Activated T-cell treated with anti-CD3 and anti-CD28 coated beads for 48 hours (primary cell): ENCODE data around the gene TFR2.

Experiments
- DNase-seq: peaks from one replicate; pipeline ENCODE4 v3.0.0-alpha.2; 2020; ENCODE audit warnings: low read depth

The TFR2 gene

DNA sequence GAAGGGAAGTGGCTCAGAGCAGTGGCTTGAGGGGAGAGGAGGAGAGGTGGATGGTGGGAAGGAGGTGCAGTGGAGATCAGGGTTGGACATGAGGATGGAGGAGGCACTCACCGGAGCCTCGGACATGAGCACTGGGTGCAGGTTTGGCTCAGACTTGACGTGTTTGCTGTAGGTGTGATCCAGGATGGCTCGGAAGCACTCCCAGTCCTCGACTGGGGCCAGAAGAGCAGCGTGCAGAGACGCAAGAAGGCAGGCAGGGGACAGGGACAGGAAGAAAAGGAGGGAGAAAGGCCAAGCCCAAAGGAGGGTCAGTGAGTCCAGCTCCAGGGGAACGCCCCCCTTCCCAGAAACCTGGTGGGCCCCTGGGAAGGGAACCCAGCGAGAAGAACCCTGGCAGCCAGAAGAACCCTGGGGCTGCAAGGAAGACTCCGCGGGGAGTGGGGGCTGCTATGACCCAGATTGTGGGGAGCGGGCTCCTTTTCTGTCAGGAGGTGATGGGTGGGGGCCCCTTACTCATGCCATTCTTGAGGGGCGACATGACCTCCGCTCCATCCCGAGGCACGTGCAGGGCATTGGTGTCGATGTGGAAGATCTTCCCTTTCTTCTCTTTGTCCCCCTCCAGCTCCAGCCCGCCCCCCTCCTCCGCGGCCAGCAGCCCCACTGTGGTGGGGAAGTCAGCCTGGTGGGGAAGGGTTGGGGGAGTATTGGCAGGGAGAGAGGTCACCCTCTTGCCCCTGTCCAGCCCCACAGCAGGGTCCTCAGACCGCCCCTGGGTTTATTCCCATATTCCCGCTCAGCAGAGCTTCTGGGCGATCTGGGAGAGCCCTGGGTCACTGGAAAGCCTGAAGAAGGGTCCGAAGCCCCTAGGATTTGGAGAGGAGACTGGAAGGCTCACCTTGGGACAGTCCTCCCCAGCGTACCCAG lies 13.8 kb upstream of the TFR2 start:
- DNase-seq, result no peak

DNA sequence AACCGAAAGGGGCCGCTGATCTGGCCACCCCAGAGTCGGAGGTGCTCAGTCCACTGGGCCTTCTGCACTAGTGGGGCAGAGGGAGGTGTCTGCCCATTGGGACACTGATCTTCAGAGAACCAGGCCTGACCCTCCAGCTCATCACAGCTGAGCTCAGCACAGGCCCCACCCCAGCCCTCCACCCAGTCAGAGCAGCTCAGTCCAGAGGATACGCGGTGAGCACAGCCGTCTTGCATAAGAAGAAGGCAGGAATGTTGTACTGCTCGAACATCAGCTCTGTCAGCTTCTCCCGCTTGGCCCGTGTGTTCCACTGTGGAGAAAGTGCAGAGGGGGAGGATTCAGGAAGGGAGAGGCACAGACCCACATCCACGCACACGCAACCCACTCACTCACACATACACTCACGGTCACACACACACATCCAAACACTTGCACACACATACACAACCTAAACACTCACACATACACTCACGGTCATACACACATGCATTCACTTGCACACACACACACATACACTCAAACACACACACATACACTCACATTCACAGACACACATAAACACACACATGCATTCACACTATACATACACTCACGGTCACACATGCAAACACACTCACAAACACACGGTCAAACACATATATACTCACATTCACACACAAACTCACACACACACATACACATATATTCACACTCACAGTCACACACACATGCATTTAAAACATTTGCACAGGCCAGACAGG lies 8.6 kb upstream of the TFR2 start:
- DNase-seq, result no peak

DNA sequence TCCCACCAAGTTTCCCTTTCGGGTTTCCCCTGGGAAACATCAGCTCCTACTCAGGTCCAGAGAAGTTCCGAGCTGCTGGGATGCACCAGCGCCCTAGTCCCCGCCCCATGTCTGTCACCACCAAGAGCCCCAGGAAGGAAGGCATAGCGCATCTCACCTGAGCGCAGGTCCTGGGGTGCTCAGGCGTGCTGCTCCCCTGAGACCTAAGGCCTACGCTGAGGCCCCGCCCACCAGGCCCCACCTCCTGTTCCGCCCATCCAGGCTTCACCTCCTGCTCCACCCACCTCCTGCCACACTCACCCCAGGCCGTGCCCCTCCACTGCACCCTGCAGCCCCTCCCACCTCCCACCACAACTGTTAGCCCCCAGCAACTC lies 1.2 kb upstream of the TFR2 start:
- DNase-seq, result peak; percentile 24

DNA sequence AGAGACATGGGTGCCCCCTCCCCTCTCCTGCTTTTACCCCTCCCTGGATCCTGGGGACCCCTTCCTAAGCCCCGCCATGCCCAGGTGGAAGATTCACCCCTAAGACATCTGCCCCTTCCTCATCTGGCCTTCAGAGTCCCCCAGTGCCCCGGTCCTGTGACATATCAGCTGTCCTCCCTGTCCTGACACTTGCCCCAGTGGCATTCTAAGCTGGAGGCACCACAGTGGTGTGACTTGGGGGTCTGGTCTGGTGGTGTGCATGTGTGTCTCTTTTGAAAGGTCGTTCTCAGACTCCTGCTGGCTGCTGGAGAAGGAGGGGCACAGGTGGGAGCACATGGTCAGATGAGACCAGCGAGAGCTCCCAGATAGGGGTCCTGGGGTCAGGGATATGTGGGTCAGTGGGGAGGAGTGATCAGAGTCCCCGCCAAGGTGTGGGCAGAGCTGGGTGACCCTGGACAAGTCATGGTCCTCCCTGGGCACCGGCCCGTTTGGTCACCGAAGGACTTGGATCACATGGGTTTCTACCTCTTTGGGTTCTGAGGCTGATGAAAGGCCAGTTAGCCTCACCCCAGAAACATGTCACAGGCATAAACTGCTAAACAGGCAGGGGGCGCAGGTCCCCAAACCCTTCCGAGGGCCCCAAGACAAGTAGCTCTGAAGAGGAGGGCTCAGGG lies 645 bp upstream of the TFR2 start:
- DNase-seq, result no peak

DNA sequence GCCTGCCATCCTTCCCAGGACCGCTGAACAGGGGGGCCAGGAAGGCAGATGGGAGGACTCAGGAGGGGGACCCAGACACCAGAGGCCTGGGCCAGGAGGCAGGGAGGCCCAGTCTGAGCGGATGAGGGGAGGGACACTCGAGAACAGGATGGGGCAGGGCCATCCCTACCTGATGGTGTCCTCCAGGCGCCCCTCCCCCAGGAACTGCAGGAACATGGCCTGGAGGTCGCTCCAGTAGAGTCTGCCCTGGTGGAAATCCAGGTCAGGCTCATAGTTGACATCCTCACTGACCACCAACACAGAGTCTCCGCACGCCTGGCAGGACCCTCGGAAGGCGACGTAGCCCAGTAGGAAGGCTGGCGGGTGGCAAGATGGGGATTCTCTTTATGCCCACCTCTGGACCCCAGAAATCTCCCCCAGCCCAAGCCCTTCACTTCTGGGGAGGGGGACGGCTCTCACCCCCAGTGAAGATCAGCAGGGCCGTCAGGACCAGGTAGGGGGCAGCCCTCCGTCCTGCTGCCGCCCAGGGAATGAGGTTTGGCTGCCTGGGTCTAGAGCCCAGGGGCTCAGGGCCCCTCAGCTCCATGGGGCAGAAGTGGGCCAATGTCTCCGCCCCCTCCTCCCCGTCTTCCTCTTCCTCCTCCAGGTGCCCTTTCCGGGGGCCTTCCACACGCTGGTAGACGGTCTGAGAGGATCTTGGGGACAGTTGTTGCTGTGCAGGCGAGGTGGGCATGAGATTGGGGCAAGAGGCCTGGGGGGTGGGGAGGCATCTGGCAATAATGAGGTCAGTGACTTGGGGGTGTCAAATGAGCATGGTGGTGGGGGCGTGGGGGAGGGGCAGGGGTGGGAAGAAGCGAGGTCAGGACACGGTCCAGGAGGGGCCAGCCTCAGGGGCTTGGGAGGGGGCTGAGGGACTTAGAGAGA lies 573 bp downstream of the TFR2 start:
- DNase-seq, result no peak

DNA sequence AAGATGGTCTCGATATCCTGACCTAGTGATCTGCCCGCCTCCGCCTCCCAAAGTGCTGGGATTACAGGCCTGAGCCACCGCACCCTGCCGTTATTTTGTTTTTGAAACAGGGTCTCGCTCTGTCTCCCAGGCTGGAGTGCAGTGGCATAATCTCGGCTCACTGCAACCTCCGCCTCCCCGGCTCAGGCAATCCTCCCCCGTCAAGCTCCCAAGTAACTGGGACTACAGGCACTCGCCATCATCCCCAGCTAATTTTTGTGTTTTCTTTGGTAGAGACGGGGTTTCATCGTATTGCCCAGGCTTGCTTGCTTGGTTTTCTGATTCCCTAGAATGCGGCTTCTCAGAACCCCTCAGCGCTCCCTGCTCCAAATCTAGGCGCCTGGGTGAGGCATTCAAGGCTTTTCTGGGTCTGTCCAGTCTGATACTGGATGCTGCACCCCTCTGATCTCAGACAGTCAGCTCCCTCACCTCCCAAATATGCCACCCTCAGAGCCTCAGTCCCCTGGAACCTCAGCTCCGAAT lies 1.3 kb downstream of the TFR2 start:
- no peak for DNase-seq

DNA sequence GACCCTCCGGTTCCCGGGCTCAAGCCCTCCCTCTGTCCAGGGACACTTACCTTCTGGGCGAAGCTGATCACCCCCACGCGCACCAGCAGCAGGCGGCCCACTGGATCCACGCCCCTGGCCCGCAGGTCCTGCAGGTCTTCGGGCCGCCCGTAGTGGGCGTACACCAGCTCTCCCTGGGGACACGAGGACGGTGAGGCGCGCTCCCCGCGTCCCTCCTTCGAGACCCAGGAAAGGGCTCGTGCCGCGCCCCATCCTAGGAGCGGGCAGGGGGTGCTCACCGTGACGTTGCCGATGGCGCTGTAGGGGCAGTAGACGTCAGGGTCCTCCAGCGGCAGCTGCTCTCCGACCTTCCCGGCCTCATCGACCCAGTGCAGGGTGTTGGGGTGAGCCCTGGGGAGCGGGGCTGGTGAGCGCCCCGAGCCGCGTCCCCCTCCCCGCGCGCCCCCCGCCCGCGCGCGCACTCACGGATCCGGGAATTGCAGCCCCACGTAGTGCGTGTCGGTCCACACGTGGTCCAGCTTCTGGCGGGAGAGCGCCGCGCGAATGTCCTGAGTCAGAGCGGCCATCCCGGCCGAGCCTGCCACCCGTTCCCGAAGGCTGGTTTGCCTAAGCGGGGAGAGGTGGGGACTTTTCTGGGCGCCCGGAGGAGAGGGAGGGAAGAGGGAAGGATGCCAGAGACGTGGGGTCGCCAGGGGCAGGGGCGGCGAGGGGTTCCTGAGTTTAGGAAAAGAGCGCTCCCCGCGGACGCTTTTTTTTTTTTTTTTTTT lies 8.2 kb downstream of the TFR2 start:
- DNase-seq, result peak; percentile 63

DNA sequence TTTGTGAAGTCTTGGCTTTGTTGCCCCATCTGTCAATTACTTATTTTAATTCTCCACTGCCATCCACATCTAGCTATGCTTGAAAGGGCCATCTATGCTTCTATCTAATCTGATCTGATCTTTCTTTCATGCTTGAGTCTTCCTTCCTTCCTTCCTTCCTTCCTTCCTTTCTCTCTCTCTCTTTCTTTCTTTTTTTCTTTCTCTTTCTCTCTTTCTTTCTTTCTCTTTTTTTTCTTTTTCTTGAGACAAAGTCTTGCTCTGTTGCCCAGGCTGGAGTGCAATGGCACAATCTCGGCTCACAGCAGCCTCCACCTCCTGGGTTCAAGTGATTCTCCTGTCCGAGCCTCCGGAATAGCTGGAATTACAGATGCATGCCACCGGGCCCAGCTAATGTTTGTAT lies 11.3 kb downstream of the TFR2 start:
- no peak for DNase-seq

DNA sequence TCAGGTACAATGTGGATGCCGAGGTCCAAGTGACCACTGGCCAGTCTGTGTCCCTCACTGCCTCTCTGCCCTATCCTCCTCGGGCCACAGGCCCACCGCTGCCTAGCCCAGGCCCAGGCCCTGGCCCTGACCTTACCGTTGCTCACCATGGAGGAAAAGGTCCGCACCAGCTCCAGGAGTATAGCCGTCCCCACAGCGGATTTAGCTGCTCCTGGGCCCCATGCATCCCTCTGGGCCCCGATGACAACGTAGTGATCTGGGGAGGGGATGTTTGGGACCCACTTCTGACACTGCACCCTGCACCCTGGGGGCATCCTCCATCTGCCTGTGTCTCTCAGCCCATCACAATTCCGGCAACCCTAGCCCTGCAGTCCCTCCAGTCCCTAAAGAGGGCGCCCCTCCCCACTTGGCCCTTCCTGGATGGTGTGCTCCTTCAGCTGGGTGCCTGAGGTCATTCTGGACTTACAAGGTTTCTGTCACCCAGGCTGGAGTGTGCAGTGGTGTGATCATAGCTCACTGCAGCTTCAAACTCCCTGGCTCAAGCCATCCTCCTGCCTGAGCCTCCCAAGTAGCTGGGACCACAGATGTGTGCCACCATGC lies 12.1 kb downstream of the TFR2 start:
- peak; percentile 38 for DNase-seq

DNA sequence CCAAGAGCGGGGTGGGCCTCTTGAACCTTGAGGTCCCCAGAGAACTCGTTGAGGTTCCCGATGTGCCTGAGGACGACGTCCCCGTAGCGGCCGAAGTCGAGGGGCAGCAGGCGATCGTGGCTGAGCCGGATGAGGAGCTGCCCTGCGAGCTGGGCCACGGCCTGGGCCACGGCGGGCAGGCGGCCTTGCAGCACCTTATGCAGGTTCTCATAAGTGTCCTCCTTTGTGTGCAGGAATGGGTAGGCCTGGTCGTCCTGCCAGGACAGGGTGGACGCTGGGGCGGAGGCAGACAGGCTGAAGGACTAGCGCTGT lies 14.2 kb downstream of the TFR2 start:
- no peak for DNase-seq

DNA sequence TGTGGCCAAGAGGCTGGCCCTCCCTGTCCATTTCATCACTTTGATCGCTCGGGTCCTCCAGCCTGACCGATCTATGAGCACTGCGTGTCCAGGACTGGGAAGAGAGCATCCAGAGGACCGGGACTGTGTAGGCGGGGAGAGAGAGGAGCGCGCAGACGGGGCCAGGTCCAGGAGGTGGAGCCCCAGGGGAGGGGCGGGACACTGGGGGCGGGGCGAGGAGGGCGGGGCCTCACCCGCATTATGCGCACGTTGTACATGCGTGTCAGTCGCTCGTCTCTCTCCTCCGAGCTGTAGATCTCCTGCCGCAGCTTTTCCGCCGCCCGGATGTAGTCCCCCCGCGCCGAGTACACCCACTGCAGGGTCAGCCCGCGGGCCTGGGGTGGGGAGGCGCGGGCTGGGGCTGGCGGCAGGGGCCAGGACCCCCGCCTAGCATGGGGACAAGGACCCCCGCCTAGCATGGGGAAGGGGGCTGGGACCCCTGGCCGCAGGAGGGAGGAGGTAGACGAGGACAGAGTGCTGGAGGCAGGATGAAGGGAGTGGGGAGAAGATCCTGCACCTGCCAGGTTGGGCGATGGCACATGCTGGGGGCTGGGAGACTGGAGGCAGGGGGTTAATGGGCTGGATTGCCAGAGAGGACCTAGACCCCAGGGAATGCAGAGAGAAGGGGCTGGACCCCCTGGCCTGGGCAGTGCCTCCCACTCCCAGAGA lies 14.7 kb downstream of the TFR2 start:
- peak; percentile 85 for DNase-seq

DNA sequence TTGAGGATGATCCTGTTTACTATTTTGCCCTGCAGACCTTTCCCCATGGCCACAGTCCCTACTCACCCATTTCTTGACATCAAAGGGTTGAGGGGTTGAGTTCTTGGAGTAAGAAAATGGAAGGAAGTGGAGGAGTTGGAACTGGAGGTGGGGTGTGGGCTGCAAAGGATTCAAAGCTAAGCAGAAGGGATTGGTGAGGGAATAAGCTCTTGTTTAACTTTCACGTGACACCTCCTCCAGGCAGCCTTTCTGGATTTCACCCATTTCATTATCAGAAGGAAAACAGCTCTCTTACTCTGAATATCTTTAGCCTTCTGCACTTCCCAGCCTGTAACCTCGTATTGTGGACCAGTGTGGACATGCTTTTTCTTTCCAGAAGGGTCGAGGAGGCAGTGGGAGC lies 15.3 kb downstream of the TFR2 start:
- no peak for DNase-seq

DNA sequence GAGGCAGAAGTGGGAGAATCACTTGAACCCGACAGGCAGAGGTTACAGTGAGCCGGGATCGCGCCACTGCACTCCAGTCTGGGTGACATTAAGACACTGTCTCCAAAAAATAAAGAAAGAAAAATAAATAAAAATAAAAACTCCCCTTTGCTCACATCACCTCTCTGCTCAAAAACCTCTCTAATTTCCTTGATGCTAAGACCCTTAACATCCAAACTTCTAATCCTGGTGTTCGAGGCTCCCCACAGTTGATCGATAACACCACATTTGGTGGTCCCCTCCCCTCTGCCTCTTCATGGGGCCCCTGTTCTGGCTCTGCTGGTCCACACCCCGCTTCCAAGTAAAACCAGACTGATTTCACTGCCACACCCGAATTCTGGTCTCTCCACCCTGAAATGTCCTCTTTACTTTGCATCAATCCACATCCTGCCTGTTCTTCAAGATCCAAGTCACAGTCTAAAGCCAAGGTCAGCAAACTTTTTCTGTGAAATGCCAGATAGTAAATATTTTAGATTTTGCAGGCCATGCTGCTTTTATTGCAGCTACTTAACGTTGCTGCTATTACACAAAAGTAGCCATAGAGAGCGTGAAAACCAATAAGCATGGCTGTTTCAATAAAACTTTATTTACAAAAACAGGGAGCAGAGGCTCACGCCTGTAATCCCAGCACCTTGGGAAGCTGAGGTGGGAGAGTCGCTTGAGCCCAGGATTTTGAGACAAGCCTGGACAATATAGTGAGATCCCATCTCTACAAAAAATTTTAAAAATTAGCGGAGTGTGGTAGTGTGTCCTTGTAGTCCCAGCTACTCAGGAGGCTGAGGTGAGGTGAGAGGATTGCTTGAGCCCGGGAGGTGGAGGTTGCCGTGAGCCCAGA lies 17.2 kb downstream of the TFR2 start:
- DNase-seq, result no peak

DNA sequence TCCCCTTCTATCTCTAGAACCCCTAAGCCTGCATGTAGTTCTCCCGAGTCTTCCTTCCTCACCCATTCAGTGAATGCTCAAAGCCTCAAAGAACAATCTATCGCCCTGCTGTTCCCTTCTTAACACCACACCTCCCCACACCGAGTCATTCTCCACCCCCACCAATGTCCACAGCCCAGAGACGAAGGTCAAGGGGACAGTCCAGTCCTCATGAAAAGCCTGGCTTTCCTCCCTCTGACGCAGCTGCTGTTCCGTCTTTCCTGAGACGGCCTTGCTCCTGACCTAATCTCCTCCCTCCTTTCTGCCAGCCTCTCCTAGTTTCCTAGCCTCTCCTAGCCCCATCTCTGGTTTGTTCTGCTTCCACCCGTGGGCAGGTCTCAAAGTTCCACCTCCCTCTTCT lies 19.8 kb downstream of the TFR2 start:
- no peak for DNase-seq

DNA sequence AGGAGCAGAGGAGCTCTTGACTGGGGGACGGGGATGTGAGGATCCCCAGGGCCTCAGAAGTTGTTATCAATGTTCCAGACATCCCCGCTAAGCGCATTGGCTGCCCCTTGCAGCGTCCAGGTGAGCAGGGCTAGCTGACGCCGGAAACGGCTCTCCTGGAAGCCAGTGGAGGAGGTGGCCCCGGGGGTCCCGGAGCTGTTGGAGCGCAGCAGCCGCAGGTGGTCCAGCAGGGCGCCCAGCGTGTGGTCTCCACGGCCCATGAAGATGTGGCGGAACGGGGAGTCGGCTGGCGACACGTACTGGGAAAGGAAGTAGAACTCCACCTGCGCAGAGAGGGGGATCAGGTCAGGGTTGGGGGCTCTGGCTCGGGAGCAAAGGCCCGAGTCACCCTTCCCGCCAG lies 20.5 kb downstream of the TFR2 start:
- DNase-seq, result no peak

DNA sequence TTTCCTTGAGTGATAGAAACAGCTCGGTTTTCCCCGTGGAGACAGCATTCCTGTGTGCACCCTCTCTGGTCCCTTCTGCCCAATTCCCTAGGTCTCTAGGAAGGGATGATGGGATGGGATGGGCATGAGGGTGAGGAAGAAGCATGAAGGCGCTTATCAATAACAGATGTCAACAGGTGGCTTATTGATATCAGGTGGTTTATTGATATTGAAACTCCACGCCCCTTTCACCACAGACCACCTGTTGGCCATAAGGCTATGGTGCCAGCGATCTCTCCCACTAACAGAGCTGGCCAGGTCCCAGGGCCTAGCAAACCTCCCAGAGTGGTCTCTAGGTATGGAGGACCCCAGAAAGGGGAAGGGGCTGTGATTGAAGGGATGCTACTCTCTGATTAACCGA lies 21.1 kb downstream of the TFR2 start:
- DNase-seq, result no peak

DNA sequence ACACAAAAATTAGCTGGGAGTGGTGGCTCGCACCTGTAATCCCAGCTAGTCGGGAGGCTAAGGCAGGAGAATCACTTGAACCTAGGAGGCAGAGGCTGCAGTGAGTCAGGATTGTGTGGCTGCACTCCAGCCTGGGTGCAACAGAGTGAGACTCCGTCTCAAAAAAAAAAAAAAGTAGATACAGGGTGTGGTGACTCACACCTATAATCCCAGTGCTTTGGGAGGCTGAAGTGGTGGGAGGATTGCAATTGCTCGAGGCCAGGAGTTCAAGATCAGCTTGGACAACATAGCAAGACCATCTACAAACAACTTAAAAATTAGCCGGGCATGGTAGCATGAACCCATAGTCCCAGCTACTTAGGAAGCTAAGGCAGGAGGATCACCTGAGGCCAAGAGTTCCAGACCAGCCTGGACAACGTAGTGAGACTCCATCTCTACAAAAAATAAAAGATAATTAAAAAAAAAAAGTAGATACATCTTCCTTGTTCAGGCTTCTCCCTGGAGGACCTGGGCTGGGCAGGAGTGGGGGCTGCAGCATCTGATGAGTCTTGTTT lies 27.0 kb downstream of the TFR2 start:
- no peak for DNase-seq

DNA sequence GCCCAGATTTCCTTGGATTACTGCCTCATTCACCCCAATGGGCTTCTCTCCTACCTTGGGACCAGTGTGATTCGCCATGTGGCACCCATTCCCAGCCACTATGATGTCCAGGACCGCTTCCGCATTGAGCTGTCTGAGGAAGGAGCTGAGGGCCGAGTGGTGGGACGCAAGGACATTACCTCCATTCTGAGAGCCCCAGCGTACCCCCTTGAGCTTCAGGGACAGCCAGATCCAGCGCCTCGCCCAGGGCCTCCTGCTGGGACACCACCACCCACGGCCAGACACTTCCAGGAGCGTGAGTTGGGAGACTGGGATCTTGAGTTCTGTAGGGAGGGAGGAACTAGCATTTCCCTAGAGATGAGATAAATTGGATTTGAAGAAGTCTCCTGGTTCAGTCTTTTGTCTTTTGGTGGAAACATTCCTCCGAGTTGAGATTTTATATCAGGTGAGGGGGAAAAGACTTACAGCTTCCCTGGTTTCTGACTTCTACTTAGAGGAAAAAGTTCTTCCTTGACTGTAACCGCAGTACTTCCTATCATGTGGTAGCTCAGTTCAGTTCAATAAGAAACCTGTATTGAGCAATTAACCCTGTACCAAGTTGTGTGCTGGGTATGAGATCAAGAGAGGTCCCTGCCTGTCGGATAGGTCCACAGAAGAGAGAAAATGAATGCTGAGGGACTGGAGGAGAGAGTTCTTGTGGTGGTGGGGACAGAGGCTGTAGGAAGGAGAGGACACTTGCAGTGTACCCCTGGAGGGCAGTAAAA lies 27.8 kb downstream of the TFR2 start:
- no peak for DNase-seq
